Myocyte (in vitro differentiated cells): Measurements from ENCODE around the gene TECRL. TPM values are rescaled to one million over a fixed set of nuclear protein-coding genes. Genes with fewer than 3 reads are reported as not detected.
A peak's percentile ranks its signal among the peaks of the same experiment; 100 is the strongest.

Experiments
- DNase-seq: peaks from one replicate; pipeline ENCODE4 v3.0.0-alpha.2; 2012; ENCODE audit warnings: low read depth
- total RNA-seq: library from RNA; depleted of rRNA; stranded (reverse); fragments of >200 nt; gene quantifications from 2 replicates; pipeline ENCODE4 v1.2.3, GENCODE V29; 2014

Gene TECRL
- total RNA-seq, 1 donor from 2014 or later: not detected

DNA sequence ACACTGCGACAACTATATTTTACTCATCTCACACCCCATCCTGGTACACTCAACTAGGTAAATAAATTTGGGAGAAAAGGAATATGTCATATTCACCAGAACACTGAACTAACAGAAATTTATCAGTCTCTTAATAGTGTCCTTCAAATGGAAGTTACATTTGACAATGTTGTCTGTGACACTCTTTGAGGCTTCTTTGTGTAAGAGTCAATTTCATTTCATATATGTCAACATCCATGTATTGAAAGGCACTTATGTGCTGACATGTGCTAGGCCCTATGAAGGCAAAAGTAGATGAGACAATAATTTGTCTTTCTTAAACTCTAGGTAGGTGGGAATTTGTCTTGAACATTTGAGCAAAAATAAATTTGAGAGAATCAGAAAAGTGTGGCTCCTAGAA, 82.0 kb downstream of the TECRL start:
- DNase-seq: no peak

GRCh38 chr4:64326507-64326906, 82.7 kb downstream of the TECRL start:
- no peak for DNase-seq

- DNase-seq: no peak
Measured at GRCh38 chr4:64306255-64306565, 103.0 kb downstream of the TECRL start.

GRCh38 chr4:64305565-64306254, 103.5 kb downstream of the TECRL start:
- DNase-seq: peak; percentile 0

DNA sequence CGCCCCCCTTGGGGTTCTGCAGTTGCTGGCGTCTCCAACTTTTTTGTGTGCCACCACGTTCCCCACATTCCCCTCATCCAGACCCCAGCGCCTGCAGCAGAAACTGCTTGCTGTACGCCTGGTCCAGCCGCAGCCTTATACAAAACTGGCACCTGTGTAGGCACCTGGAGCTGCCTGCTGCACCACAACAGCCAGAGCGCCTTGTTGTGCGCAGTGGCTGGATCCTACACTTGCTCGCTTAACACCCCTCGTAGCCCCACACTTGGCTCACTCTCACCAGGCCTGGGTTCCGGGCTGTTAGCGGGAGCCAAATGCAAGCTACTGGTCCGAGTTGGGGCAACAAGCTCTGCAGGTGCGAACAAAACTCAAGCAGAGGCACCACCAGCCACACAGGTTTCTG, 136.8 kb downstream of the TECRL start:
- no peak for DNase-seq

- DNase-seq: peak; percentile 11
Measured at GRCh38 chr4:64271601-64272081, 137.6 kb downstream of the TECRL start.

- DNase-seq: no peak
Measured at GRCh38 chr4:64266669-64267068, 142.6 kb downstream of the TECRL start.

GRCh38 chr4:64266263-64266662, 143.0 kb downstream of the TECRL start:
- DNase-seq: no peak

GRCh38 chr4:64251781-64252180, 157.5 kb downstream of the TECRL start:
- DNase-seq: no peak

DNA sequence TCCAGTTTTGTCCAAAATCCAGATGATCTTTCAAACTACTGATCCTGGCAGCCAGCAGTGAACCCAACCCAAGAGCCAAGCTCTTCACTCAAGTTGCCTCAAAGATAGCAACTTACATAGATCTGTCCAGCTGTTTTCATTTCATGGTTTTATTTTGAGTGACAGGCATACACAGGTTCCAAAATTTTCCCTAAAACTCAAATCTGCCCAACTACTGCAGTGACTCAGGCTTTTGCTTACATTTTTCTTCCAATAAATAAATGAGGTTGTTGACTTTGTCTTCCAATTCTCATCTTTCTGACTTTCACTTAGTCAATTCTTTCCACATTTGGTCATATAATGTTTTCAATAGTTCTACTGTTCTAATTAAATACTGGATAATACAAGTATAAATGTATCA, 158.8 kb downstream of the TECRL start:
- no peak for DNase-seq

- DNase-seq: no peak
Measured at GRCh38 chr4:64250061-64250460, 159.2 kb downstream of the TECRL start.

DNA sequence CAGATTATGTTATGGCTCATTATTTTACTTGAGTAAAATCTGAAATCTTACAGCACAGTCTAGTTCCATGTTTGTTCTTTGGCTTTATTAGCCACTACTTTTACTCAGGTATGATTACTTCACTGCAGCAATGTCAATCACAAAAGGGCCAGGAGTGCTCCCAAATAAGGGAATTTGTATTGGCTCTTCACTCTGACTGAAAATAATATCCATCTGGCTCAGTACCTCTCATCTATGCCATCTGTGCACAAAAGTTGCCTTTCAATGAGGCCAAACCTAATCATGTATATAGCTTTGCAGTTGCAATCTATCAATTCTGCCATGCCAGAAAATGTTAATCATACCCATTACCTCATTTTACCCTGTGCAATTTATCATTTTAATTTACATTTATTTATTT, 161.1 kb downstream of the TECRL start:
- DNase-seq: no peak

DNA sequence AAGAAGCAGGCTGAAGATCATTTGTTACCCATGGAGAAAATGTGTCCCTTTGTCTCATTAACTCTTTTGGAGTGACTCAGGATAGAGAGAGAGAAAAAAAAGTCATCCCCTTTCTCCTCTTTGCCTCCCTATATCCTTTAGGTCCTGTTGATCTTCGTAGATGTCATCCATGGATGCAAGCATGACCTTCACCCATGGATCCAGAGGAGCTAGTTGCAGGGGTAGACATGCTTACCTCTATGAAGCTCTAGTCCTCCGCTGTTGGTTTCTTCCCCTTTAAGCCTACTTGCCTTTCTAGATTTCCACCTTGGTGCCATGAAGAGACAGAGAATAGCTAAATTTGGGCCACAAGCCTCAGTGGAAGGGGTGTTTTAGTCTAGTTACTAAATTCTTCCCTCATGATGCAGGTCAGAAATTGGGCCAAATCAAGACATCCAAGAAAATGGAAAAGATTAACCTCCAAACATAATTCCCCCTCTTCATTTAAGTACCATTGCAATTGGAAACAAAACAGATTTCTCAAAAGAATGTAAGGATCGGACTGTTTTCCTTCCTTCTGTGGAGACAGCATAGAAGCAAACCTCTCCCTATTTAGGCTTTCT, 178.4 kb downstream of the TECRL start:
- DNase-seq: peak; percentile 13
